Lower leg skin (tissue), 3 donors: ENCODE results near the gene PCED1B.
"Not testable (repeated sequence)": the region's sequence is repeated elsewhere in the genome, so short reads cannot be mapped to it uniquely, and the experiment has no call there.

ENCODE experiments used
- POLR2A ChIP-seq, 2 donors: fragments of 450-650 bp; IDR thresholded peaks; one replicate each; pipeline ENCODE4 v1.6.1; 2016 to 2017; ENCODE audit warnings: antibody characterized with exemption in 2 of 2, mild to moderate bottlenecking in 1 of 2, moderate library complexity in 1 of 2
- TF ChIP-seq, protein P1 (sequence below), 3 donors: fragments of 450-650 bp; IDR thresholded peaks; one replicate each; pipeline ENCODE4 v1.5.1; 2016; ENCODE audit warnings: antibody characterized with exemption in 3 of 3, mild to moderate bottlenecking in 3 of 3, moderate library complexity in 2 of 3

DNA sequence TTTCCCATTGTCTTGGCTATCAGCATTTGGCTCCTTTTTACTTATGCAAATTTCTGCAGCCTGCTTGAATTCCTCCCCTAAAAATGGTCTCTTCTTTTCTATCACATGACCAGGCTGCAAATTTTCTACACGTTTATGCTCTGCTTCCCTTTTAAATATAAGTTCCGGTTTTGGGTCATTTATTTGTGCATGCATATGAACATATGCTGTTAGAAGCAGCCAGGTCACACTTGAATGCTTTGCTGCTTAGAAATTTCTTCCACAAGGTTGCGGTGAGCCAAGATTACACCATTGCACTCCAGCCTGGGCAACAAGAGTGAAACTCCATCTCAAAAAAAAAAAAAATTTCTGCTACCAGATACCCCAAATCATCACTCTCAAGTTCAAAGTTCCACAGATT is 28.1 kb upstream of the PCED1B start:
- TF ChIP-seq, protein P1, sequence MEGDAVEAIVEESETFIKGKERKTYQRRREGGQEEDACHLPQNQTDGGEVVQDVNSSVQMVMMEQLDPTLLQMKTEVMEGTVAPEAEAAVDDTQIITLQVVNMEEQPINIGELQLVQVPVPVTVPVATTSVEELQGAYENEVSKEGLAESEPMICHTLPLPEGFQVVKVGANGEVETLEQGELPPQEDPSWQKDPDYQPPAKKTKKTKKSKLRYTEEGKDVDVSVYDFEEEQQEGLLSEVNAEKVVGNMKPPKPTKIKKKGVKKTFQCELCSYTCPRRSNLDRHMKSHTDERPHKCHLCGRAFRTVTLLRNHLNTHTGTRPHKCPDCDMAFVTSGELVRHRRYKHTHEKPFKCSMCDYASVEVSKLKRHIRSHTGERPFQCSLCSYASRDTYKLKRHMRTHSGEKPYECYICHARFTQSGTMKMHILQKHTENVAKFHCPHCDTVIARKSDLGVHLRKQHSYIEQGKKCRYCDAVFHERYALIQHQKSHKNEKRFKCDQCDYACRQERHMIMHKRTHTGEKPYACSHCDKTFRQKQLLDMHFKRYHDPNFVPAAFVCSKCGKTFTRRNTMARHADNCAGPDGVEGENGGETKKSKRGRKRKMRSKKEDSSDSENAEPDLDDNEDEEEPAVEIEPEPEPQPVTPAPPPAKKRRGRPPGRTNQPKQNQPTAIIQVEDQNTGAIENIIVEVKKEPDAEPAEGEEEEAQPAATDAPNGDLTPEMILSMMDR (IDR thresholded peaks at IDR 0.05): not testable (repeated sequence)
- not testable (repeated sequence) for TF ChIP-seq POLR2A (IDR thresholded peaks at IDR 0.05)
